Measurements from ENCODE around the gene CCBE1.

DNA sequence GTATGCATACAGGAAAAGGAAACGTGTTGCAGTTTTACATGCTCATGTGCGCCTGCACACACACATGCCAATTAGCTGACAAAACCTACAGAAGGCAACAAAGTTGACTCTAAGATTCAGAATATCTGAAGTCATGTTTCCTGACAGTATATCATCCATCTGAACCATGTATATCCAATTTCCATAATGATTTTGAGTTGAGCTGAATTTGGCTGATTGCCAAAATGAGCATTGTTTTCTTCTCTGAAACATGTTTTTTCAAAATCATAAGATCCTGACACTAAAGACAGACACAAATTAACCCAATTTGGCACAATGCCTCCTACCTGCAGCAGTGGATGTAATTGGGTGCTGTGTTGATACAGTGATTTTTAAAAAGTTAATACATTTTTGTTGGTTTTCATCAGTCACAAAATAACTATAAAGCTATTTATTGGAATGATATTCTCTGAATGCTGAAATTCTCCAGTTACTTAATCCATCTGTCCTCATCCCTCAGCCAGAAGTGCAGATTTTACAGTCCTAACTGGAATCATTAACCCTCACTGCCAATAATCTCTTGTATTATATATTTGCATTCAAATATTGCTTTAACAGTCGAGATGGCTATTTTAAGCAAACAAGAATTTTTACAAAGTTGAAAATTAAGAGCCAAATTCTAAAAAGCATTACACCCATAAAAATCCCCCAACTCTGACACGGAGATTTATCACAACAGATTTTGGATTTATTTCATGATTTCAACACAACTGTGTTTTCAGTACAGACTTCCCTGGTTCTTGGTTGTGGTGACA lies 176.5 kb downstream of the CCBE1 start:
- TF ChIP-seq, protein P1, sequence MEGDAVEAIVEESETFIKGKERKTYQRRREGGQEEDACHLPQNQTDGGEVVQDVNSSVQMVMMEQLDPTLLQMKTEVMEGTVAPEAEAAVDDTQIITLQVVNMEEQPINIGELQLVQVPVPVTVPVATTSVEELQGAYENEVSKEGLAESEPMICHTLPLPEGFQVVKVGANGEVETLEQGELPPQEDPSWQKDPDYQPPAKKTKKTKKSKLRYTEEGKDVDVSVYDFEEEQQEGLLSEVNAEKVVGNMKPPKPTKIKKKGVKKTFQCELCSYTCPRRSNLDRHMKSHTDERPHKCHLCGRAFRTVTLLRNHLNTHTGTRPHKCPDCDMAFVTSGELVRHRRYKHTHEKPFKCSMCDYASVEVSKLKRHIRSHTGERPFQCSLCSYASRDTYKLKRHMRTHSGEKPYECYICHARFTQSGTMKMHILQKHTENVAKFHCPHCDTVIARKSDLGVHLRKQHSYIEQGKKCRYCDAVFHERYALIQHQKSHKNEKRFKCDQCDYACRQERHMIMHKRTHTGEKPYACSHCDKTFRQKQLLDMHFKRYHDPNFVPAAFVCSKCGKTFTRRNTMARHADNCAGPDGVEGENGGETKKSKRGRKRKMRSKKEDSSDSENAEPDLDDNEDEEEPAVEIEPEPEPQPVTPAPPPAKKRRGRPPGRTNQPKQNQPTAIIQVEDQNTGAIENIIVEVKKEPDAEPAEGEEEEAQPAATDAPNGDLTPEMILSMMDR (IDR thresholded peaks at IDR 0.05), result no peak
- TF ChIP-seq EP300 (IDR thresholded peaks at IDR 0.05; ENCODE audit: borderline replicate concordance in 1 of 2, low read depth in 1 of 2, low read length in 1 of 2), result no peak
- no peak for TF ChIP-seq SMC3 (IDR thresholded peaks at IDR 0.05; ENCODE audit: low read depth, low read length)
- no peak for TF ChIP-seq POLR2AphosphoS5 (IDR thresholded peaks at IDR 0.05; ENCODE audit: low read depth, low read length)
